ENCODE data around the gene LRRC52.

LRRC52 gene, protein sequence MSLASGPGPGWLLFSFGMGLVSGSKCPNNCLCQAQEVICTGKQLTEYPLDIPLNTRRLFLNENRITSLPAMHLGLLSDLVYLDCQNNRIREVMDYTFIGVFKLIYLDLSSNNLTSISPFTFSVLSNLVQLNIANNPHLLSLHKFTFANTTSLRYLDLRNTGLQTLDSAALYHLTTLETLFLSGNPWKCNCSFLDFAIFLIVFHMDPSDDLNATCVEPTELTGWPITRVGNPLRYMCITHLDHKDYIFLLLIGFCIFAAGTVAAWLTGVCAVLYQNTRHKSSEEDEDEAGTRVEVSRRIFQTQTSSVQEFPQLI

DNA sequence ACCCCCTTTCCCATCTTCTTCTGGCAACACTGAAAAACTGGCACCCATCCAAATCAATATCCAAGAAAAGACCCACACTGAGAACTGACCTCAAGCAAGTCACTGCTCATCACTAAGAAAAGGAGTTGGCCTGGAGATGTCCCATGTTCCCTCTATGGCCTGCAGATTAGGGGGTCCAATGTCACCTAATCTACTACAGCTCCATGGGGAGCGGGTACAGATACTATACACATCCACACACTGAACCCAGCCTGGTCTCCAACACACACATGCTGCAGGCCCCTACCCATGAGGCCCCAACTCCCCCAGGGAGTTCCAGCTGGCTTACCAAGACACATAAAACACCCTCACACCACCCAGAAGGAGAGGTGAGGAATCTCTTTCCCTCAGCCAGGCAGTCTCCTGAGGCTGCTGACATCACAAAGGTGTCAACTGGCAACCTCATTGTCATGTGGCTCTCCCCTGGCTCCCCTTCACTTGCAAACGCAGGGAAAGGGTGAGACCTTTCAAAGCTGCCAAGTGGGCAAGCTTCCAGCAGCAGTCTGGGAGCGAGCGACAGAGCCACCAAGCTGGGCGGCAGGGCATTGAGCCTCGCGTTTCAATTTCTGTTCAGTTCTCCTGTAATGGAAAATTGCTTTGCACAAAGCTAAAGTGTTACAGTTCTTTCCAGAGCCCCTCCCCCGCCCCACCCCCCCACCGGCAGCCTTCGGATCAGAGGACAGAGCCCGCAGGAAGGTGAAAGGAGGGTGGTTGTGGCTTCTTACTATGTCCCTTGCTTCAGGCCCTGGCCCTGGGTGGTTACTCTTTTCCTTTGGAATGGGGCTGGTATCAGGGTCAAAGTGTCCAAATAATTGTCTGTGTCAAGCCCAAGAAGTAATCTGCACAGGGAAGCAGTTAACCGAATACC lies at the start of gene LRRC52:
LRRC52 (plus strand) TSS at position 469 of the 907 bp plus-strand sequence; CDS start at position 766, 297 bp downstream.
- DNase-seq (ENCODE audit: low read depth): no peak
- no peak within 1 kb of the TSS for H3K4me3 ChIP-seq (ENCODE audit: low read depth, low read length)
- TF ChIP-seq, protein P1, sequence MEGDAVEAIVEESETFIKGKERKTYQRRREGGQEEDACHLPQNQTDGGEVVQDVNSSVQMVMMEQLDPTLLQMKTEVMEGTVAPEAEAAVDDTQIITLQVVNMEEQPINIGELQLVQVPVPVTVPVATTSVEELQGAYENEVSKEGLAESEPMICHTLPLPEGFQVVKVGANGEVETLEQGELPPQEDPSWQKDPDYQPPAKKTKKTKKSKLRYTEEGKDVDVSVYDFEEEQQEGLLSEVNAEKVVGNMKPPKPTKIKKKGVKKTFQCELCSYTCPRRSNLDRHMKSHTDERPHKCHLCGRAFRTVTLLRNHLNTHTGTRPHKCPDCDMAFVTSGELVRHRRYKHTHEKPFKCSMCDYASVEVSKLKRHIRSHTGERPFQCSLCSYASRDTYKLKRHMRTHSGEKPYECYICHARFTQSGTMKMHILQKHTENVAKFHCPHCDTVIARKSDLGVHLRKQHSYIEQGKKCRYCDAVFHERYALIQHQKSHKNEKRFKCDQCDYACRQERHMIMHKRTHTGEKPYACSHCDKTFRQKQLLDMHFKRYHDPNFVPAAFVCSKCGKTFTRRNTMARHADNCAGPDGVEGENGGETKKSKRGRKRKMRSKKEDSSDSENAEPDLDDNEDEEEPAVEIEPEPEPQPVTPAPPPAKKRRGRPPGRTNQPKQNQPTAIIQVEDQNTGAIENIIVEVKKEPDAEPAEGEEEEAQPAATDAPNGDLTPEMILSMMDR (IDR thresholded peaks at IDR 0.05; ENCODE audit: insufficient read depth, low read depth, low read length, missing control alignments): no peak

DNA sequence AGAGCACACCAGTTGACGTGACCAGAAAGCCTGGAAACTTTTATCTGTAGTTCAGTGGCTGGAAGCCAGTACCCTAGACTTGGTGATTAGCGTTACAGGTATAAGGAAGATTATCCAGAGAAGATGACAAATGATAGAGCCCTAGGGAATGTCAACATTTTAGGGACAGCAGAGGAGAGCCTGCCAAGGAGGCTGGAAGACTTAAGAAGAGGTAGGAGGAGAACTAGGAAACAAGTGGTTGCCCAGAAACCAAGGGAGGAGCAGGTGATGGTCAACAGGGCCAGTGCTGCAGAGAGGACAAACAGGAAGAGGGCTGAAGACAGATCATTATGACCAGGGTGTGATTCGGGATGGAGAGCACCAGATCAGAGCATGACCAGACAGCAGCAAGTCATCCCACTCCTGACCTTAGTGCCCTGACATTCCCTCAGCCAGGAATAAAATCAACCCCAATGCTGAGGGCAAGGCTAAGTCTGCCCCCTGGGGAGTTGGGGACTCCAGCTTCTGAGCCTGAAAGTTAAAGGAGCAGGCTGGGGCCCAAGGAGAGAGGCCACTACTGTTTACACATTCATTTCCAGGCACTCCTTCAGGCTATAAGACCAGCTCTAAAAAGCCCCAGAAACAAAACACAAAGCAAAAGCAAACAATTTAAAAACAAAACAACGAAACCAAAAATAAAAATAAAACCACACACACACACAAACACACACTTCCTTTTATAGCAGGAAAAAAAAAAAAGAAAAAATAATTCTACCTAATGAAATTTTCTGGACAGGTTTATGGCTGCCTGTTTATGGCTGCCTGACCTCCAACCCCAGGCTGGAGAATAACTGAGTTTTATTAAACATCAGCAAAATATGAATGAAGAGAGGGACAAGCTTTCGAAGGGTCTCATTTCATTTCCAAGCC lies 48.6 kb upstream of the LRRC52 start:
- H3K4me3 ChIP-seq (ENCODE audit: low read depth, low read length): no peak overlapping the region
- no peak for DNase-seq (ENCODE audit: low read depth)
- TF ChIP-seq, protein P1 (IDR thresholded peaks at IDR 0.05; ENCODE audit: insufficient read depth, low read depth, low read length, missing control alignments): no peak

DNA sequence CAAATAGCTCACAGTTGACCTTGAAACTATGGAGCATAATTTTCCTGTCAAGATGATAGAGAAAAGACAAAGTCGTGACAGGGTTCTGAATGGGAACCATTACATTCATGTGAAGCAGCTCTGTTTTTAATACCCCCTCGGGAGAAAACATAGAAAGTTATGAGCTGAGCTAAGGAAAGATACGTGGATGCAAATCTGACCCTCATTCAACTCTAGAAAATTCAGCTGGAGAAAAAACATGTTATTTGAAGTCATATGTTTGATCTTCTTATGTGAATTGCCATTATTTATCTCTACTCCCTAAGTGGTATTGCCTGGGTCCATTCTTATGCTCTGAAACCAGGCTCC lies 48.0 kb upstream of the LRRC52 start:
- H3K4me3 ChIP-seq (ENCODE audit: low read depth, low read length): no peak overlapping the region
- DNase-seq (ENCODE audit: low read depth): no peak
- TF ChIP-seq, protein P1 (IDR thresholded peaks at IDR 0.05; ENCODE audit: insufficient read depth, low read depth, low read length, missing control alignments): no peak

DNA sequence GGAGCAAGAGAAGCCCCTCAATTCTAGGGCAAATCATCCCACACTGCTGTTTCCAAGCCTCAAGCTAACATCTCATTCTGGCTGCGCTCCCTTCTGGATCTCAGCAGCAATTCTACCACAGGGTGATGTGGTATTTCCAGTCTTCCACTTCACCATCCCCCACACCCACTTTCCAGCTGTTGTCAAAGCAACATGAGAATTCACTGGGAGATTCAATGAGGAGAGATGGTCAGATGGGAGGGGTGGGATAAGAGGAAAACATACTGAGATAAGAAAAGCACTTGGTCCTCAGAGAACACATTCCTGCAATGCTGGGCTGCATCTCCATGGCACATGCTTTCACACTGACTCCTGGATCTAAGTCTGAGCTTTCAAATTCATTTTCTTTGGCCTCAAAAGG lies 47.3 kb upstream of the LRRC52 start:
- no peak for DNase-seq (ENCODE audit: low read depth)
- H3K4me3 ChIP-seq (ENCODE audit: low read depth, low read length): no peak overlapping the region
- TF ChIP-seq, protein P1 (IDR thresholded peaks at IDR 0.05; ENCODE audit: insufficient read depth, low read depth, low read length, missing control alignments): no peak

DNA sequence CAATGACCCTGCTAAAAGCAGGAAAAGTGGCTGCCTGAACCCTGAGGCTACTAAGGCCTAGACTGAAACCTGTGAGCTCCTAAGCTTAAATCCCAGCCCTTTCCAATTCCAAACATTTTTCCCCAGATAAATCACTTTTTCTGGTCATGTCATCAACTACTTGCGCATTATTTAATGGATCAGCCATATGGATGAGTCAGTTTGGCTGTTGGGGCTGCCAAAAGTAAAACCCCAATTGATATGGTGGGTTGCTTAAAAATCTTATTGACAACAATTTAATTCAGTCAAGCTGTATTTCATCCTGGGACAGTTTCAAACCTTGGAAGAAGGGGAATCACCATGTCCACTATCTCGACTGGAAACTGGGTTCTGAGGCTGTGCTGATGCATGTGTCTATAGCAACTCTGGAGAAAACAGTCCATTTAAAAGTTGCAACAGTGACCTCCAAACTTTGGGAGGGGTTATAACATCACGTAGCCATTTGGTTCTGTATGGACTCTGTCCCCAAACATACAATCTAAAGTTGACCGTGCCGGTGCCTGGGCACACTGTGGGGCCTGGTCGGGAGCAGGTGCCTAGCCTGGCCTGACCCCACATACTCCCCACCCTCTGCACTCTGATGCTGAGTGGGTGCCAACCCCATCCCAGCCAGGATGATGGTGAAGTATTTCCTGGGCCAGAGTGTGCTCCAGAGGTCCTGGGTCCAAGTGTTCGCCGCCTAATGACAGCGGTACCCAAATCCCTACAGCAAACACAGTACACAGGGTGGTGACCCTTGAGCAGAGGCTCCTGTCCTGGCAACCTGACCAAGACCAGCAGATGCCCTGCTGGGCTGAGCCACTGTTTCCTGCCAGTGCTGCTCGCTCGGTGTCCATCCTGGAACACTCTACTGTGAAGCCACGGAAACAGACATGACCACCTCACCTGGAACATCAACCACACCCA lies 46.5 kb upstream of the LRRC52 start:
- no peak for DNase-seq (ENCODE audit: low read depth)
- TF ChIP-seq, protein P1 (IDR thresholded peaks at IDR 0.05; ENCODE audit: insufficient read depth, low read depth, low read length, missing control alignments): no peak
- H3K4me3 ChIP-seq (ENCODE audit: low read depth, low read length): no peak overlapping the region
